Neuronal stem cell (in vitro differentiated cells): ENCODE results near the gene FKBP15.
"Not testable (repeated sequence)": the region's sequence is repeated elsewhere in the genome, so short reads cannot be mapped to it uniquely, and the experiment has no call there.

Experiments used
- DNase-seq: peaks from one replicate; pipeline ENCODE4 v3.0.0-alpha.2; 2013; ENCODE audit warnings: low spot score
- H2AFZ ChIP-seq: one replicate; pipeline ENCODE4 v1.6.1; 2013; ENCODE audit warnings: mild to moderate bottlenecking, low read length, inconsistent platforms
- H2AK5ac ChIP-seq: 2 replicates; pipeline ENCODE4 v1.6.1; 2013; ENCODE audit warnings: low read depth, mild to moderate bottlenecking, inconsistent platforms, low read length, moderate library complexity, mixed read lengths
- H2BK120ac ChIP-seq: 2 replicates; pipeline ENCODE4 v1.6.1; 2013; ENCODE audit warnings: low read depth, mild to moderate bottlenecking, inconsistent platforms, low read length, moderate library complexity, mixed read lengths
- H2BK12ac ChIP-seq: one replicate; pipeline ENCODE4 v1.6.1; 2013; ENCODE audit warnings: low read length, inconsistent platforms
- H2BK15ac ChIP-seq: 2 replicates; pipeline ENCODE4 v1.6.1; 2013; ENCODE audit warnings: mild to moderate bottlenecking, low read length, inconsistent platforms, mixed read lengths
- H2BK5ac ChIP-seq: one replicate; pipeline ENCODE4 v1.6.1; 2013; ENCODE audit warnings: inconsistent platforms, mild to moderate bottlenecking, low read length, moderate library complexity
- H3K14ac ChIP-seq: one replicate; pipeline ENCODE4 v1.6.1; 2013; ENCODE audit warnings: low read length, inconsistent platforms
- H3K18ac ChIP-seq: 2 replicates; pipeline ENCODE4 v1.6.1; 2013; ENCODE audit warnings: low read length, inconsistent platforms
- H3K23ac ChIP-seq: 2 replicates; pipeline ENCODE4 v1.6.1; 2013; ENCODE audit warnings: low read depth, mild to moderate bottlenecking, mixed read lengths, low read length, inconsistent platforms; ENCODE audit not compliant: poor library complexity
- H3K27ac ChIP-seq: replicated peaks from 3 replicates; pipeline ENCODE4 v1.5.1; 2013; ENCODE audit warnings: low read length, inconsistent platforms
- H3K27me3 ChIP-seq, 3 experiments: 2 replicates each; pipeline ENCODE4 v1.6.1; 2013; ENCODE audit warnings: low read length in 3 of 3, mild to moderate bottlenecking in 2 of 3, inconsistent platforms in 1 of 3, low read depth in 1 of 3, mixed read lengths in 1 of 3, moderate library complexity in 1 of 3; ENCODE audit not compliant: control insufficient read depth in 3 of 3, insufficient read depth in 3 of 3
- H3K36me3 ChIP-seq, 2 donors: replicated peaks in 1 of 2; 2 replicates each; pipeline ENCODE4 v1.6.1; 2013; ENCODE audit warnings: low read length in 2 of 2; ENCODE audit not compliant: control insufficient read depth in 2 of 2, insufficient read depth in 2 of 2
- H3K4ac ChIP-seq: 2 replicates; pipeline ENCODE4 v1.6.1; 2013; ENCODE audit warnings: inconsistent platforms, mild to moderate bottlenecking, low read length, moderate library complexity
- H3K4me1 ChIP-seq, 2 donors: 1 replicate in 1 of 2; 2 replicates in 1 of 2; pipeline ENCODE4 v1.6.1; 2013; ENCODE audit warnings: low read length in 2 of 2, low read depth in 1 of 2; ENCODE audit not compliant: control insufficient read depth in 2 of 2, insufficient read depth in 1 of 2
- H3K4me2 ChIP-seq: one replicate; pipeline ENCODE4 v1.6.1; 2013; ENCODE audit warnings: mild to moderate bottlenecking, low read length, inconsistent platforms; ENCODE audit not compliant: insufficient read depth, poor library complexity, severe bottlenecking
- H3K4me3 ChIP-seq, 2 donors: 2 replicates each; pipeline ENCODE4 v1.5.1; 2013; ENCODE audit warnings: low read length in 2 of 2, mild to moderate bottlenecking in 2 of 2, inconsistent platforms in 1 of 2, moderate library complexity in 1 of 2
- H3K79me1 ChIP-seq: one replicate; pipeline ENCODE4 v1.6.1; 2013; ENCODE audit warnings: low read depth, mild to moderate bottlenecking, inconsistent platforms, low read length, moderate library complexity
- H3K9ac ChIP-seq: one replicate; pipeline ENCODE4 v1.6.1; 2013; ENCODE audit warnings: mild to moderate bottlenecking, low read depth, low read length, inconsistent platforms; ENCODE audit not compliant: poor library complexity
- H3K9me3 ChIP-seq, 2 donors: replicated peaks in 1 of 2; 2 replicates each; pipeline versions ENCODE3 to v1.6.1; 2013; ENCODE audit warnings: low read length in 2 of 2, mild to moderate bottlenecking in 2 of 2, inconsistent platforms in 1 of 2, low read depth in 1 of 2, mixed read lengths in 1 of 2, moderate library complexity in 1 of 2; ENCODE audit not compliant: control insufficient read depth in 2 of 2, insufficient read depth in 1 of 2
- H4K8ac ChIP-seq: one replicate; pipeline ENCODE4 v1.6.1; 2013; ENCODE audit warnings: low read depth, mild to moderate bottlenecking, inconsistent platforms, low read length, moderate library complexity
- H4K91ac ChIP-seq: one replicate; pipeline ENCODE4 v1.6.1; 2013; ENCODE audit warnings: low read length, low read depth, mild to moderate bottlenecking, inconsistent platforms; ENCODE audit not compliant: poor library complexity
- WGBS, 2 donors: extraction: QIAGEN DNeasy Blood & Tissue Kit; methylation state at CpG; one replicate each; pipeline ENCODE4 v1.1.7; 2013; ENCODE audit warnings: missing lambda C conversion rate in 2 of 2, mixed read lengths in 1 of 2; ENCODE audit not compliant: insufficient read length in 2 of 2, insufficient replicate concordance in 1 of 2; ENCODE audit errors: extremely low coverage in 2 of 2; 5-methylcytosine and 5-hydroxymethylcytosine counted together

The FKBP15 gene

GRCh38 chr9:113118829-113119228, 102.2 kb downstream of the FKBP15 start:
- H2AK5ac ChIP-seq, H3K4me1 ChIP-seq, H3K23ac ChIP-seq, H3K4ac ChIP-seq, H3K79me1 ChIP-seq, H2BK5ac ChIP-seq, H4K91ac ChIP-seq, H3K9ac ChIP-seq, H3K36me3 ChIP-seq, H3K4me3 ChIP-seq, H4K8ac ChIP-seq, H3K27me3 ChIP-seq, H3K9me3 ChIP-seq, H2AFZ ChIP-seq, DNase-seq, H3K18ac ChIP-seq, H2BK12ac ChIP-seq, H2BK15ac ChIP-seq, H2BK120ac ChIP-seq, H3K4me2 ChIP-seq, H3K27ac ChIP-seq, H3K14ac ChIP-seq: not testable (repeated sequence)
- no CpG with 5 or more reads among the region's 6 CpGs for WGBS, 2 donors
